LoVo (cell line): Measurements from ENCODE around the gene NANOS3.

Source experiments
- DNase-seq: peaks from one replicate; pipeline ENCODE4 v3.0.0-alpha.2; 2016; ENCODE audit warnings: low spot score

The NANOS3 gene

DNA sequence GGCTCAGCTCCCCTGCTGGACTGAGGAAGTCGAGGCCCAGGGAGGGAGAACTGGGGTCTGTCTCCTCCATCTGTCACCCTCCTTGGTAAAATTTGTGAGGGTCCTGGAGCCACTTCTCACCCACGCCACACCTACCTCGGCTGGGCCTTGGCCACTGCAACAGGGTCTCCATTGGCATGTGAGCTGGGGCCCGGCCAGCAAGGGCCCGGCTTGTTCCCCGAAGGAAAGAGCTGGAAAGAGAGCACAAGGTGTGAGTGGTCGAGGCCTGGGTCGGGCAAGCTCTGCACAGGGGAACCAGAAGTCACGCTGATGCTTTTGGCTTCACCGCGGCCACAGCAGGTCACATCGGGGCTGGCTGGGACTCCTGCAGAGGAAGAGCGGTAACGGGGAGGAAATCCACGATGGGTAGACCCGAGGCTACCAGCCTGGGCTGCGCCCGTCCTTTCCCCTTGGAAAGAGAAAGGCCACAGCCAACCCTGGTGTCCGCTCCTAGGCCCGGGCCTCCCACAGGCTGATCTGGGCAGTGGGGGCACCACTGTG lies 9.0 kb downstream of the NANOS3 start:
- DNase-seq = no peak

DNA sequence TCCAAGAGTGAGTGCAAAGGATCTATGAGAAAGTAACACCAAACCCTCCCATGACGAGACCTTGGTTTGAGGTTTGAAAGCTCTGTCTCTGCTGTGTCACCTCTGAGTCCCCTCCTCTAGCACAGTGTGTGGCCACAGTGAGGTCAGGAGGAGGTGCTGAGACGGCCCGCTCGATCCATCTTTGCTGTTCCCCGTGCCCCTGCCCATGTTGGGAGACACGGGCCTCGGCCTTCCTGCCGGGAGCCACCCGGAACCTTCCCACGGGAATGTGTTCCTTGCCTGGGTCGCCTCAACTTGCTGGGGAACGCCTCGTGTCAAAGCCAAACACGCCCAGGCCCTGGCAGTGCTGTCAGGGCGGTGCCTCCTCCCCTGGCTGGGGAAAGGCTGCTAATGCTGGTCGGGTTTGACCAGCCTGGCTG lies 10.1 kb downstream of the NANOS3 start:
- DNase-seq = no peak

GRCh38 chr19:13887517-13887916 lies 10.6 kb downstream of the NANOS3 start:
- DNase-seq = no peak

- no peak for DNase-seq
These were observed 11.3 kb downstream of the NANOS3 start for GRCh38 chr19:13888281-13888680.

GRCh38 chr19:13890136-13890535 lies 13.2 kb downstream of the NANOS3 start:
- DNase-seq = no peak

DNA sequence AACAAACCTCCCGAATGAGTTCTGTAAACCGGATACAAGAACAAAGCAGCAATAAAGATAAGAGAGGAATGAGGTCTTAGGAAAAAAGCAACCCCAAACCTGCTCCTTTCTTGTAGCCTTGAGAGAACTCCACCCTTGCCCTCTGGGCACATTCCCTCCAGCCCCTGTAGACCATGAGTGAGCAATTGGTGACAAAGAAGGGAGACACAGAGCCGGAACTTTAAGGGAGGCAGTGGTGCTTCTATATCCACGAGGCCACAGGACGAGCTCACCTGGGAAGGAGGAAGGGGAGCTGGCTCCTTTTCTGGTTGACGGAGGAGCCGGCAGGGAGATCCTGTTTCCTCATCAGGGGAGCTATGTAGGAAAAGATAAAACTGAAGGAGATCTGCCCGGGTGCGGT lies 15.9 kb downstream of the NANOS3 start:
- peak; percentile 23 for DNase-seq

DNA sequence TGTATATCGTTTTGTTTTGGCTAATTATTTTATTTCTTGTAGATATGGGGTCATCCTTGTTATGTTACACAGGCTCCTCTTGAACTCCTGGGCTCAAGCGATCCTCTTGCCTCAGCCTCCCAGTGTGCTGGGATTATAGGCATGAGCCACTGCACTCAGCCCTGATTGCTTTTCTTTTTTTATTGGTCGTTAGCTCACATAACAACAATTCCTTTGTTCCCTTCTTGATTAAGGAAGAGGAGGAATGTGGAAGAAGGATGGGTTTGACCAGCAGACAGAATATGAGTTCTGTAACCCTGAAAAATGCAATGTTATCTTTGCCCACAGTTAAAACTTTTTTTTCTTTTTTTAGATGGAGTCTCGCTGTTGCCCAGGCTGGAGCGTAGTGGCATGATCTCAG lies 17.6 kb downstream of the NANOS3 start:
- DNase-seq = no peak

- DNase-seq = no peak
These were observed 19.3 kb downstream of the NANOS3 start for GRCh38 chr19:13896227-13896626.

- DNase-seq = no peak
These were observed 22.5 kb downstream of the NANOS3 start for GRCh38 chr19:13899393-13899792.

GRCh38 chr19:13899912-13900584 lies 23.1 kb downstream of the NANOS3 start:
- no peak for DNase-seq

- no peak for DNase-seq
These were observed 26.1 kb downstream of the NANOS3 start for GRCh38 chr19:13902993-13903555.

DNA sequence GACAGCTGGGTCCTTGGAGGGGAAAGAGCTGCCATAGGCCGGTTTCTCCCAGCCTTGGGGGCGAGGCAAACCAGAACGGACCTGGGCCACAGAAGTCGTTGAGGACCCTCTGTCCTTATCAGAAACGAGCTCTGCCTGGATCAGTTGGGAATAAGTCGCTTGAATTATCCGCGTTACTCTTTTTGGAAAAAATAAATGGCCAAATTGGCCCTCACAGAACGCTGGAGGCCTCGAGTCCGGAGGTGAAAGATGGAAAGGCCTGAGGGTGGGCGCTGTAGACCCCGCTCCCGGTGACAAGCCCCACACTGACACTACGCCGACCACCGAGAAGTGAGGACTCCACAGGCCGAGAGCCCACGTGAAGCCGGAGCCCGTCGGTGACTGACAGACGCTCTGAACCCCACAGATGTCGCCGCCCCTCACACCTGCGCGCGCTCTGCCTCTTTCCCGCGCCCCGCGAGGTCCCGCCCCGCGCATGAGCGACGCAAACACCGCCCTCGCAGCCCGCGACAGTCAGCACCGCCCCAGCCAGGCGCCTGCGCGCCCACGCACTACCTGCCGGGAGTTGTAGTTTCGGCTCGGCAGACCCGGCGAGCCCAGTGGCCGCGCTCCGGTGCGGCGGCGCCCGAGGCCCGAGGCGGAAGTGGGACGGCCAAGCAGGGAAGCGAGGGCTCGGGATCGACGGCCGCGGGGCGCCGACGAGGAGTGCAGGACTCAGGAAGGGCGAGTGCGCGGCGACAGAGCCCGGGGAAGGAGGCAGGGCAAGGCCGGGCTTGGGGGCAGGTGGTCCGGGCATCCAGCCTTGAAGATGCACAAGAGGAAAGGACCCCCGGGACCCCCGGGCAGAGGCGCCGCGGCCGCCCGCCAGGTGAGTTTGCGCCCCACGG lies 28.9 kb downstream of the NANOS3 start, which contains the start of the genes BRME1 and CC2D1A:
Gene BRME1 (minus strand): TSS at position 484 of the 887 bp plus-strand sequence. CDS start 1,225 bp downstream, outside the sequence.
Gene CC2D1A (plus strand): TSS at position 568 of the 887 bp plus-strand sequence. CDS start 241 bp downstream, at position 809.
- peak; percentile 88 for DNase-seq

- peak; percentile 23 for DNase-seq
These were observed 29.6 kb downstream of the NANOS3 start for GRCh38 chr19:13906521-13906904.

DNA sequence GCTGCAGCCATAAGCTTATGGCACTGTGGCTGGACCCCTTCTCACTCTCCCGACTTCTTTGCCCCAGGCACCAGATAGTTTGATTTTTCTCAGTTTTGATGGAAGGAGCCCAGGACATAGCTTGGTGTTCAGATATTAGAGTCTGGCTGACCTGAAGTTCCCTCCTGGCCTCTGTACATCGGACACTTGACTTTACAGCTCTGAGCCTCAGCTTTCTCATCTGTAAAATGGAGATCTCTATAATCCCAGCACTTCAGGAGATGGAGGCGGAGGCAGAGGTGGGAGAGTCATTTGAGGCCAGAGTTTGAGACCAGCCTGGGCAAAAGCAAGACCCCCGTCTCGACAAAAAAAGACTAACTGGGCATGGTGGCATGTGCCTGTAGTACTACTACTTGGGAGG lies 30.0 kb downstream of the NANOS3 start:
- DNase-seq = no peak

- no peak for DNase-seq
These were observed 31.7 kb downstream of the NANOS3 start for GRCh38 chr19:13908674-13909073.

DNA sequence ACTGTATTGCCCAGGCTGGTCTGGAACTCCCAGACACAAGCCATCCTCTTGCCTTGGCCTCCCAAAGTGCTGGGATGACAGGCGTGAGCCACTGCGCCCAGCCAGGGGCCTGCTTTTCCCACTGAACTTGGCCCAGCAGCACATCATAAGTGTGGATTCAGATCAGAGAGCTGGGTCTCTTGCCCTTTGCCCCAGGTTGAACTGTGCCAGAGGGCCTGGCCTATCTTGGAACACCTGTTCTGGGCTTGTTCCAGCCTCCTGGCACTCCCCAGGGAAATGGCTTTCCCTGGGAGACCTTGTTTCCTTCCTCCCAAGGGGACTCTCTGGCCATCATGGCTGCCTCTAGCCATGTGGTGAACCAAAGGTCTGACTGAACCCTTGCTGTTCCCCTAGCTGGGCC lies 32.5 kb downstream of the NANOS3 start:
- no peak for DNase-seq

DNA sequence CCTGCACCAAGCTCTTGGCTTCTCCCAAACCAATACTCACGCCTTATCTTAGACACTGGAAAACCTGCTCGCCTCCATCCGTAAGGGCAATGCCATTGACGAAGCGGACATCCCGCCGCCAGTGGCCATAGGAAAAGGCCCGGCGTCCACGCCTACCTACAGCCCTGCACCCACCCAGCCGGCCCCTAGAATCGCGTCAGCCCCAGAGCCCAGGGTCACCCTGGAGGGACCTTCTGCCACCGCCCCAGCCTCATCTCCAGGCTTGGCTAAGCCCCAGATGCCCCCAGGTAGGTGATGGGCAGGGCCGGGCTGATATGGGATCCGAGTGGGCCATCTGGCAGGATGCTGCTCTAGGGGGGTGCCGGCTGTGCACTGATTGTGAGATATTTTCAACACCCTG lies 36.4 kb downstream of the NANOS3 start:
- DNase-seq = no peak

DNA sequence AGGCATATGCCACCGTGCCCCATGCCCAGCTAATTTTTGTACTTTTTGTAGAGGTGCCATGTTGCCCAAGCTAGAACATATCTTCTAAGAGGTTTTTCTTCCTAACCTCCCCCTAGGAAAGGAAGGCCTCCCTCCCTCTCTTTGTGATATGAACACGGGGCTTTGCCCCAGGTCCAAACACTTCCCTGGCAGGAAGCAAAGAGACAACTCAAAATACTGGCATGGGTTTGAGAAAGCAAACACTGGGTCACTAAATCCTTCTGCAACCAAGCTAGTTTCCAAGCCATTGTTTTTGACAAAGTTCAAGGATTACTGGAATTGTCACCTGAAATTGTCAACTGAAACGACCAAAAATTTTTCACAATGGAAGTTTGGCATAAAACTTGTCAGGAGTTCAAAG lies 37.8 kb downstream of the NANOS3 start:
- no peak for DNase-seq

- no peak for DNase-seq
These were observed 41.0 kb downstream of the NANOS3 start for GRCh38 chr19:13917888-13918406.

DNA sequence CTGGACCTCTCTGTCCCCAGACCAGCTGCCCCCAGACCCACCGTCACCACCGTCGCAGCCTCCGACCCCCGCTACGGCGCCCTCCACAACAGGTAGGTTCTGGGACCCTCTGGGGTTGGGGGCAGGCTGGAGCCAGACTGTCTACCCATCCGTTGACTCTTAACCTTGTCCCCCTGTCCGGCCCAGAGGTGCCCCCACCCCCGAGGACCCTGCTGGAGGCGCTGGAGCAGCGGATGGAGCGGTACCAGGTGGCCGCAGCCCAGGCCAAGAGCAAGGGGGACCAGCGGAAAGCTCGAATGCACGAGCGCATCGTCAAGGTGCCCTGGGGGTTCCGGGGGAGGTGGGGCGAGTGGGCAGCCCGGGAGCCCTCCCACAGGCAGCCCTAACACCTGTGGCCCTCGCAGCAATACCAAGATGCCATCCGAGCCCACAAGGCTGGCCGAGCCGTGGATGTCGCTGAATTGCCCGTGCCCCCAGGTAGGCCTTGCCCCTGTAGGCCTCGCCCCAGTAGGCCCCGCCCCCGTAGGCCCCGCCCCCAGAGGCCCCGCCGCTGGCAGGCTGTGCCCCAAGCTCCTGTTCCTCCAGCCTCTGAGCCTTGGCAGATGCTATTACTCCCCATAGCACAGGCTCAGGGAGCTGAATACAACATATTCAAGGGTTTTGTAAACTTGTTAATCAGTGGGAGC lies 41.9 kb downstream of the NANOS3 start:
- DNase-seq = no peak

DNA sequence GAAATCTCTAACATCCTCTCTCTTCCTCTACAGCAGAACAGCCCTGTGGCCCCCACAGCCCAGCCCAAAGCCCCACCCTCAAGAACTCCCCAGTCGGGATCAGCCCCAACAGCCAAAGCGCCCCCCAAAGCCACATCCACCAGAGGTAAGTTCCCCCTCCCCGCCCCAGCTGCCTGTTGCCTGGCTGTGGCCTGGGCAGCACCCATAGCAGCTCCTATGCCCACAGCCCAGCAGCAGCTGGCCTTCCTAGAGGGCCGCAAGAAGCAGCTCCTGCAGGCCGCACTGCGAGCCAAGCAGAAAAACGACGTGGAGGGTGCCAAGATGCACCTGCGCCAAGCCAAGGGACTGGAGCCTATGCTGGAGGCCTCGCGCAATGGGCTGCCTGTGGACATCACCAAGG lies 43.6 kb downstream of the NANOS3 start:
- DNase-seq = no peak
